OCI-LY3 (cell line): ENCODE measurements around the gene CDK11A.

Experiments used
- H2AFZ ChIP-seq: fragments of 200-600, 300-600 bp; shearing (Covaris generic); 2 replicates; pipeline ENCODE4 v1.6.0; 2014; ENCODE audit warnings: antibody characterized with exemption, low read depth, low read length
- H3K27ac ChIP-seq: fragments of 200-600, 300-600 bp; sonication (generic); 2 replicates; pipeline ENCODE4 v1.5.1; 2014; ENCODE audit warnings: mild to moderate bottlenecking, low read length, moderate library complexity, mixed read lengths
- H3K27me3 ChIP-seq: fragments of 200-600, 300-600 bp; sonication (generic); 2 replicates; pipeline ENCODE4 v1.6.1; 2014; ENCODE audit warnings: low read depth, low read length, mixed read lengths
- H3K36me3 ChIP-seq: fragments of 200-600, 300-600 bp; sonication (generic); replicated peaks from 2 replicates; pipeline ENCODE3; 2014; ENCODE audit warnings: low read depth, low read length, mixed read lengths
- H3K4me1 ChIP-seq: fragments of 300-600, 200-600 bp; sonication (generic); 2 replicates; pipeline ENCODE4 v1.6.1; 2014; ENCODE audit warnings: low read length, mixed read lengths
- H3K4me2 ChIP-seq: fragments of 200-600, 300-600 bp; sonication (generic); 2 replicates; pipeline ENCODE4 v1.6.1; 2014; ENCODE audit warnings: low read length, mixed read lengths
- H3K4me3 ChIP-seq: fragments of 300-600, 200-600 bp; sonication (generic); 2 replicates; pipeline ENCODE4 v1.5.1; 2014; ENCODE audit warnings: antibody characterized with exemption, mild to moderate bottlenecking, low read length, moderate library complexity
- H3K79me2 ChIP-seq: fragments of 300-600, 200-600 bp; shearing (Covaris generic); 2 replicates; pipeline ENCODE4 v1.6.1; 2014; ENCODE audit warnings: mild to moderate bottlenecking, low read length, mixed read lengths
- H3K9ac ChIP-seq: fragments of 300-600, 200-600 bp; shearing (Covaris generic); 2 replicates; pipeline ENCODE4 v1.6.0; 2014; ENCODE audit warnings: mild to moderate bottlenecking, low read length, moderate library complexity
- H3K9me3 ChIP-seq: fragments of 200-600, 300-600 bp; shearing (Covaris generic); 2 replicates; pipeline ENCODE4 v1.6.1; 2014; ENCODE audit warnings: low read length, mixed read lengths; ENCODE audit not compliant: insufficient read depth
- H4K20me1 ChIP-seq: fragments of 200-600, 300-600 bp; sonication (generic); 2 replicates; pipeline ENCODE4 v1.6.1; 2016; ENCODE audit warnings: low read length, mixed read lengths; ENCODE audit not compliant: insufficient read depth
- CTCF ChIP-seq: fragments of 200-600, 300-600 bp; sonication (generic); IDR thresholded peaks from 2 replicates; pipeline ENCODE4 v1.5.1; 2014; ENCODE audit warnings: antibody characterized with exemption, low read length, low read depth
- EZH2phosphoT487 ChIP-seq: fragments of 200-600 bp; shearing (Covaris generic); IDR thresholded peaks from 2 replicates; pipeline ENCODE4 v1.6.1; 2018; ENCODE audit warnings: antibody characterized with exemption, mixed run types, low read depth

CDK11A gene

GRCh38 chr1:1761504-1762376 is 37.6 kb upstream of the CDK11A start:
- Histone ChIP-seq H3K4me3 (no peak overlapping the region), H3K9ac (no peak overlapping the region), H3K27me3 (no peaks in the 10 kb centered on the region), H3K27ac (no peak overlapping the region), H3K36me3 (peaks cover 33% of the 10 kb centered on the region), H3K79me2 (peaks cover 89% of the 10 kb centered on the region), H2AFZ (no peak overlapping the region), H3K4me2 (no peak overlapping the region), H4K20me1 (peaks cover 21% of the 10 kb centered on the region), H3K9me3 (no peaks in the 10 kb centered on the region), H3K4me1 (no peaks in the 10 kb centered on the region)
- TF ChIP-seq EZH2phosphoT487 = no peak
- TF ChIP-seq CTCF = no peak

GRCh38 chr1:1760715-1761114 is 36.6 kb upstream of the CDK11A start:
- no peaks in the 10 kb centered on the region for H3K27me3 ChIP-seq
- no peaks in the 10 kb centered on the region for H3K4me1 ChIP-seq
- no peak overlapping the region for H3K27ac ChIP-seq
- H3K36me3 ChIP-seq = peaks cover 43% of the 10 kb centered on the region
- no peaks in the 10 kb centered on the region for H3K9me3 ChIP-seq
- H3K4me2 ChIP-seq = no peak overlapping the region
- H2AFZ ChIP-seq = no peak overlapping the region
- peaks cover 21% of the 10 kb centered on the region for H4K20me1 ChIP-seq
- TF ChIP-seq EZH2phosphoT487 (no peak), CTCF (no peak)
- H3K4me3 ChIP-seq = no peak overlapping the region
- no peak overlapping the region for H3K9ac ChIP-seq
- H3K79me2 ChIP-seq = peaks cover 78% of the 10 kb centered on the region

- peaks cover 21% of the 10 kb centered on the region for H4K20me1 ChIP-seq
- H3K27ac ChIP-seq = no peak overlapping the region
- H3K9ac ChIP-seq = no peak overlapping the region
- H3K27me3 ChIP-seq = no peaks in the 10 kb centered on the region
- H3K4me2 ChIP-seq = no peak overlapping the region
- H3K4me3 ChIP-seq = no peak overlapping the region
- TF ChIP-seq EZH2phosphoT487 (no peak), CTCF (no peak)
- H3K4me1 ChIP-seq = no peaks in the 10 kb centered on the region
- H2AFZ ChIP-seq = no peak overlapping the region
- H3K79me2 ChIP-seq = peaks cover 74% of the 10 kb centered on the region
- H3K36me3 ChIP-seq = peaks cover 45% of the 10 kb centered on the region
- H3K9me3 ChIP-seq = no peaks in the 10 kb centered on the region
These were observed 36.1 kb upstream of the CDK11A start for GRCh38 chr1:1760345-1760650.

GRCh38 chr1:1759456-1760344 is 35.5 kb upstream of the CDK11A start:
- Histone ChIP-seq H3K36me3 (peaks cover 47% of the 10 kb centered on the region), H3K27ac (no peak overlapping the region), H3K4me3 (no peak overlapping the region), H3K4me2 (no peak overlapping the region), H3K4me1 (no peaks in the 10 kb centered on the region), H3K79me2 (peaks cover 68% of the 10 kb centered on the region), H3K9me3 (no peaks in the 10 kb centered on the region), H4K20me1 (peaks cover 21% of the 10 kb centered on the region), H2AFZ (no peak overlapping the region), H3K27me3 (no peaks in the 10 kb centered on the region), H3K9ac (no peak overlapping the region)
- TF ChIP-seq EZH2phosphoT487 = no peak
- TF ChIP-seq CTCF = no peak
